GM12878 (cell line): ENCODE results near the gene ZBTB18. TPM values are rescaled to one million over a fixed set of nuclear protein-coding genes. Genes with fewer than 3 reads are reported as not detected.

ENCODE experiments used
- ATAC-seq: fragments of 200-7000 bp; cut with Tn5 transposase; 3 replicates; pipeline ENCODE4 v1.9.1; 2020; ENCODE audit warnings: mild to moderate bottlenecking, moderate library complexity
- BruUV-seq: library from RNA; stranded (reverse); fragments of 400-500 nt; replicated peaks from 2 replicates; lab custom pipeline; 2021; lab: Mats Ljungman, UMichigan
- CTCF ChIA-PET: fragments of 300-600 bp; sonication (Branson Sonifier 250); formaldehyde crosslinking; extraction: SDS; loops from one replicate; lab custom pipeline; 2021; ENCODE audit warnings: inconsistent platforms; lab: Yijun Ruan, JAX
- POLR2A ChIA-PET: fragments of 350-600 bp; formaldehyde crosslinking; extraction: SDS; loops from one replicate; lab custom pipeline; 2021; ENCODE audit warnings: inconsistent platforms; lab: Charles Lee
- RAD21 ChIA-PET: fragments of 300-600 bp; sonication (Branson Sonifier 250); formaldehyde crosslinking; loops from one replicate; lab custom pipeline; 2023; ENCODE audit warnings: antibody characterized with exemption; ENCODE audit not compliant: unreplicated experiment; lab: Charles Lee
- SMC1A ChIA-PET: fragments of 300-600 bp; sonication (Branson Sonifier 250); formaldehyde crosslinking; loops from one replicate; lab custom pipeline; 2023; ENCODE audit not compliant: unreplicated experiment, uncharacterized antibody; lab: Charles Lee
- DNase-seq: peaks from one replicate; pipeline ENCODE4 v3.0.0-alpha.2; 2011; ENCODE audit warnings: low read depth, low spot score
- FAIRE-seq: peaks from 3 replicates; lab custom pipeline; 2011; peaks lifted over from hg19 to GRCh38; lab: Jason Lieb, UNC
- H2AFZ ChIP-seq: 2 replicates; pipeline ENCODE4 v1.6.0; 2011; ENCODE audit warnings: low read depth, low read length, control low read depth; ENCODE audit not compliant: control insufficient read depth
- H3K27ac ChIP-seq: 2 replicates; pipeline ENCODE4 v1.5.1; 2011; ENCODE audit warnings: control low read depth; ENCODE audit not compliant: control insufficient read depth, insufficient read depth
- H3K27me3 ChIP-seq, 2 experiments: replicated peaks in 1 of 2; 2 replicates each; pipeline versions ENCODE4 v1.6.0 to v1.6.1; 2011; ENCODE audit warnings: low read length in 1 of 2; ENCODE audit not compliant: control insufficient read depth in 2 of 2, insufficient read depth in 2 of 2
- H3K36me3 ChIP-seq, 2 experiments: 2 replicates each; pipeline ENCODE4 v1.5.1; 2011; ENCODE audit warnings: low read length in 1 of 2; ENCODE audit not compliant: control insufficient read depth in 2 of 2, insufficient read depth in 2 of 2
- H3K4me1 ChIP-seq: 2 replicates; pipeline ENCODE4 v1.6.1; 2011; ENCODE audit warnings: mild to moderate bottlenecking, low read length, moderate library complexity, mixed read lengths; ENCODE audit not compliant: control insufficient read depth, insufficient read depth
- H3K4me2 ChIP-seq: 2 replicates; pipeline ENCODE4 v1.6.0; 2011; ENCODE audit warnings: control low read depth; ENCODE audit not compliant: control insufficient read depth, insufficient read depth
- H3K4me3 ChIP-seq: fragments of 200-600 bp; sonication (generic); 2 replicates; pipeline ENCODE4 v1.5.1; 2016
- H3K79me2 ChIP-seq: 2 replicates; pipeline ENCODE4 v1.6.0; 2011; ENCODE audit warnings: low read length; ENCODE audit not compliant: control insufficient read depth, insufficient read depth
- H3K9ac ChIP-seq: 2 replicates; pipeline ENCODE4 v1.8.0; 2011; ENCODE audit warnings: low read length, control low read depth, mixed read lengths; ENCODE audit not compliant: control insufficient read depth, insufficient read depth
- H3K9me3 ChIP-seq: replicated peaks from 3 replicates; pipeline ENCODE4 v1.5.1; 2011; ENCODE audit warnings: mild to moderate bottlenecking, low read length; ENCODE audit not compliant: control insufficient read depth, insufficient read depth
- H4K20me1 ChIP-seq: 2 replicates; pipeline ENCODE4 v1.6.0; 2011; ENCODE audit not compliant: control insufficient read depth, insufficient read depth
- BACH1 ChIP-seq: fragments of 450-650 bp; IDR thresholded peaks from 2 replicates; pipeline ENCODE4 v1.6.1; 2017; ENCODE audit warnings: mild to moderate bottlenecking, borderline replicate concordance
- BCL11A ChIP-seq: IDR thresholded peaks from 2 replicates; pipeline ENCODE4 v1.6.1; 2011; ENCODE audit warnings: low read depth, low read length
- BHLHE40 ChIP-seq, 2 experiments: fragments of 450-650 bp in 1 of 2; IDR thresholded peaks; 2 replicates each; pipeline ENCODE4 v1.6.1; 2011 to 2017; ENCODE audit warnings: low read depth in 2 of 2, borderline replicate concordance in 1 of 2, improper control_type of control experiment in 1 of 2, low read length in 1 of 2, mild to moderate bottlenecking in 1 of 2
- ESRRA ChIP-seq: IDR thresholded peaks from 2 replicates; pipeline ENCODE4 v1.6.1; 2012; ENCODE audit warnings: mild to moderate bottlenecking, low read length, improper control_type of control experiment
- ETV6 ChIP-seq, 2 experiments: fragments of 450-650 bp in 1 of 2; IDR thresholded peaks in 1 of 2; conservative IDR thresholded peaks in 1 of 2; 2 replicates each; pipeline ENCODE4 v1.6.1; 2014; ENCODE audit warnings: antibody characterized with exemption in 1 of 2, borderline replicate concordance in 1 of 2, low read depth in 1 of 2, mild to moderate bottlenecking in 1 of 2, moderate library complexity in 1 of 2
- NFYB ChIP-seq: IDR thresholded peaks from 2 replicates; pipeline ENCODE4 v1.6.1; 2011; ENCODE audit warnings: low read depth, mild to moderate bottlenecking, low read length, improper control_type of control experiment, moderate library complexity; ENCODE audit not compliant: insufficient read depth
- PAX5 ChIP-seq: IDR thresholded peaks from 2 replicates; pipeline ENCODE4 v1.6.1; 2011; ENCODE audit warnings: low read depth, low read length, borderline replicate concordance
- RCOR1 ChIP-seq: conservative IDR thresholded peaks from 2 replicates; pipeline ENCODE4 v1.6.1; 2012; ENCODE audit warnings: low read depth, low read length, improper control_type of control experiment
- RELA ChIP-seq: fragments of 450-650 bp; IDR thresholded peaks from 2 replicates; pipeline ENCODE4 v1.8.0; 2014; ENCODE audit warnings: borderline replicate concordance; ENCODE audit not compliant: partially characterized antibody
- RFX5 ChIP-seq: IDR thresholded peaks from 2 replicates; pipeline ENCODE4 v1.6.1; 2011; ENCODE audit warnings: low read depth, low read length, improper control_type of control experiment
- SIN3A ChIP-seq: IDR thresholded peaks from 2 replicates; pipeline ENCODE4 v1.6.1; 2012; ENCODE audit warnings: low read depth, low read length, improper control_type of control experiment
- STAT1 ChIP-seq: fragments of 450-650 bp; conservative IDR thresholded peaks from 2 replicates; pipeline ENCODE4 v1.6.1; 2014; ENCODE audit warnings: antibody characterized with exemption, mild to moderate bottlenecking
- SUPT20H ChIP-seq: IDR thresholded peaks from 2 replicates; pipeline ENCODE4 v1.6.1; 2011; ENCODE audit warnings: low read depth, mild to moderate bottlenecking, low read length, moderate library complexity, borderline replicate concordance; ENCODE audit not compliant: control insufficient read depth
- TCF7 ChIP-seq: IDR thresholded peaks from 2 replicates; pipeline ENCODE4 v1.6.1; 2014; ENCODE audit warnings: antibody characterized with exemption, borderline replicate concordance
- YBX1 ChIP-seq: fragments of 450-650 bp; IDR thresholded peaks from 2 replicates; pipeline ENCODE4 v1.6.1; 2016; ENCODE audit warnings: antibody characterized with exemption
- ZBTB33 ChIP-seq: fragments of 450-650 bp; IDR thresholded peaks from 2 replicates; pipeline ENCODE4 v1.6.1; 2017; ENCODE audit warnings: mild to moderate bottlenecking
- ZNF274 ChIP-seq: IDR thresholded peaks from one replicate; pipeline ENCODE4 v1.8.0; 2011; ENCODE audit not compliant: insufficient read length, insufficient read depth
- ZNF384 ChIP-seq: IDR thresholded peaks from 2 replicates; pipeline ENCODE4 v1.6.1; 2012; ENCODE audit warnings: low read depth, mild to moderate bottlenecking, low read length, improper control_type of control experiment, borderline replicate concordance
- WGBS: methylation state at CpG from one replicate; pipeline ENCODE4 v1.1.6; 2016; ENCODE audit warnings: low lambda C conversion rate; ENCODE audit not compliant: insufficient replicate concordance, insufficient coverage; ENCODE audit errors: missing lambda C conversion rate; 5-methylcytosine and 5-hydroxymethylcytosine counted together
- in situ Hi-C: fragments of 300-500 bp; cut with MboI; formaldehyde crosslinking; loops from 9 replicates; pipeline ENCODE4 v1.14.3; 2018; ENCODE audit warnings: mixed read lengths
- intact Hi-C: fragments of 100-400 bp; cut with micrococcal nuclease; formaldehyde crosslinking; loops from one replicate; pipeline ENCODE4 v1.14.2; 2022; ENCODE audit not compliant: unreplicated experiment
- polyA plus RNA-seq, 11 experiments: library from polyadenylated mRNA; depleted of rRNA in 4 of 11; unstranded in 6 of 11; stranded (reverse) in 5 of 11; fragments of >200 nt; fragmentation: Nextera tagmentation in 4 of 11; fragmentation: Illumina TruSeq in 1 of 11; extraction: Ambion mirVana in 4 of 11; extraction: Trizol in 1 of 11; gene quantifications; 1 replicate in 1 of 11; 2 replicates in 10 of 11; pipeline versions ENCODE4 v1.2.1 to v1.2.3, GENCODE V29; 2011 to 2016; ENCODE audit warnings: inconsistent platforms in 2 of 11, missing spikeins in 2 of 11, low read depth in 1 of 11
- total RNA-seq, 4 experiments: library from RNA; depleted of rRNA in 3 of 4; stranded (reverse); fragments of >200 nt in 3 of 4; fragmentation: Illumina TruSeq in 1 of 4; extraction: Trizol in 1 of 4; gene quantifications; 2 replicates each; pipeline versions ENCODE4 v1.2.1 to v1.2.3, GENCODE V29; 2013 to 2021
- TF ChIP-seq, protein P1 (sequence below): fragments of 450-650 bp; IDR thresholded peaks from 2 replicates; pipeline ENCODE4 v1.6.1; 2016; ENCODE audit warnings: mild to moderate bottlenecking
- TF ChIP-seq, protein P2 (sequence below): IDR thresholded peaks from 2 replicates; pipeline ENCODE4 v1.6.1; 2012; ENCODE audit warnings: low read length, inconsistent platforms

ZBTB18 gene
- total and polyA plus RNA-seq, 10 of the 15 experiments (the other 5 are each of a cell fraction or from before 2014, with no cell fraction given): 0.27 to 8.6 (median 6.1) TPM

- TF ChIP-seq, protein P1, sequence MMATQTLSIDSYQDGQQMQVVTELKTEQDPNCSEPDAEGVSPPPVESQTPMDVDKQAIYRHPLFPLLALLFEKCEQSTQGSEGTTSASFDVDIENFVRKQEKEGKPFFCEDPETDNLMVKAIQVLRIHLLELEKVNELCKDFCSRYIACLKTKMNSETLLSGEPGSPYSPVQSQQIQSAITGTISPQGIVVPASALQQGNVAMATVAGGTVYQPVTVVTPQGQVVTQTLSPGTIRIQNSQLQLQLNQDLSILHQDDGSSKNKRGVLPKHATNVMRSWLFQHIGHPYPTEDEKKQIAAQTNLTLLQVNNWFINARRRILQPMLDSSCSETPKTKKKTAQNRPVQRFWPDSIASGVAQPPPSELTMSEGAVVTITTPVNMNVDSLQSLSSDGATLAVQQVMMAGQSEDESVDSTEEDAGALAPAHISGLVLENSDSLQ: no peak
- TF ChIP-seq TCF7 (no peak), RFX5 (no peak), BCL11A (no peak), ESRRA (no peak), ETV6 (conservative IDR thresholded peaks at IDR 0.05 in 1 of 2, IDR thresholded peaks at IDR 0.05 in 1 of 2; ENCODE audit: borderline replicate concordance in 1 of 2, low read depth in 1 of 2) (no peak)
Measured at GRCh38 chr1:244037252-244037651, 13.8 kb upstream of the ZBTB18 start (continued).

DNA sequence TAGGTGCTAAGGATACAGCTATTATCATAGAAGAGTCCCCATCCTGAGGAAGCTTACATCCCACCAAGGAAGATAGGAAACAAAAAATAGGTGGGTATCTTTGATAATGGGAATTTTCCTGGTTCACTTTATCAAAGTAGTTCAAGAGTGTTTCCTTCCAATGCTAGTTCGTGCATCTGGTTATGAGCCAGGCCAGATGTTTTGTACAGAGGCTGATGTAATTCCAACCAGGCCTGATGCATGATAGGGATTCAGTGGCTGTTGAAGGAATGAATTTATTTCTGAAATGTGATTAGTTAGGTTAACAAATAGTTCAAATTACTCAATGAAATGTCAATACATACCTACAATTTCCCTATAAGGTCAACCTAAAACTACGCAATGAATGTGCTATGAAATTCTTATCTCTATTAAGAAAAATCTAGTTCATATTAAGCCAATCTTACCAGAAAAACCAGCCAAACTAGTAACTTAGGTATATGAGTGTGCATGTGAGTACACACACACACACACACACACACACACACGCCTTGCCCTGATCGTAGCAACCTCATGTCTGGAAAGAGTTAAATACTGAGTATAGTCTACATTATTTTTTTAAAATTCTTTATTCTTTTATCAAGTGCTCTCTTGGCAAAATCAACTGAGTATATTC lies 9.5 kb upstream of the ZBTB18 start:
- Histone ChIP-seq H3K9ac (no peak overlapping the region), H3K36me3 (no peaks in the 10 kb centered on the region), H4K20me1 (no peaks in the 10 kb centered on the region), H3K4me3 (no peak overlapping the region), H3K4me2 (no peak overlapping the region), H3K4me1 (0 out of 2 replicates have a peak, but pooled peaks cover 3% of the 10 kb centered on the region), H3K27ac (no peak overlapping the region), H2AFZ (no peak overlapping the region), H3K9me3 (no peaks in the 10 kb centered on the region), H3K79me2 (no peaks in the 10 kb centered on the region), H3K27me3 (no peaks in the 10 kb centered on the region; a peak in 1 of 4 replicates)
- DNase-seq: no peak
- intact Hi-C loops: loop anchor here (10.0 kb wide), 2 partner anchors 233 to 697 kb away; no protein-coding TSS in a partner anchor
- SMC1A ChIA-PET: interaction anchor here (0.7 kb wide), 1 partner anchor 408 kb away, joined by 3 read pairs; no protein-coding TSS in a partner anchor
- WGBS: 82% methylated on average over 4 of the region's 4 CpGs
- no peak for ATAC-seq
- CTCF ChIA-PET: interaction anchor here (1.3 kb wide), 1 partner anchor 13 kb away, joined by 4 read pairs; no protein-coding TSS in a partner anchor
- FAIRE-seq: no peak
- RAD21 ChIA-PET: no interaction called here
- in situ Hi-C loops: no loop called here
- no TSS peak for BruUV-seq
- POLR2A ChIA-PET: no interaction called here
- no peak for TF ChIP-seq PAX5
- TF ChIP-seq ZBTB33: no peak
- no peak for TF ChIP-seq BHLHE40 (IDR thresholded peaks at IDR 0.05; ENCODE audit: borderline replicate concordance in 1 of 2, low read depth in 2 of 2, low read length in 1 of 2)
- no peak for TF ChIP-seq SUPT20H
- TF ChIP-seq YBX1: no peak
- TF ChIP-seq SIN3A: no peak
- no peak for TF ChIP-seq RCOR1
- no peak for TF ChIP-seq ZNF384
- TF ChIP-seq, protein P2, sequence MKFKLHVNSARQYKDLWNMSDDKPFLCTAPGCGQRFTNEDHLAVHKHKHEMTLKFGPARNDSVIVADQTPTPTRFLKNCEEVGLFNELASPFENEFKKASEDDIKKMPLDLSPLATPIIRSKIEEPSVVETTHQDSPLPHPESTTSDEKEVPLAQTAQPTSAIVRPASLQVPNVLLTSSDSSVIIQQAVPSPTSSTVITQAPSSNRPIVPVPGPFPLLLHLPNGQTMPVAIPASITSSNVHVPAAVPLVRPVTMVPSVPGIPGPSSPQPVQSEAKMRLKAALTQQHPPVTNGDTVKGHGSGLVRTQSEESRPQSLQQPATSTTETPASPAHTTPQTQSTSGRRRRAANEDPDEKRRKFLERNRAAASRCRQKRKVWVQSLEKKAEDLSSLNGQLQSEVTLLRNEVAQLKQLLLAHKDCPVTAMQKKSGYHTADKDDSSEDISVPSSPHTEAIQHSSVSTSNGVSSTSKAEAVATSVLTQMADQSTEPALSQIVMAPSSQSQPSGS: no peak
- no peak for TF ChIP-seq BACH1
- no peak for TF ChIP-seq STAT1
- TF ChIP-seq NFYB: no peak
- TF ChIP-seq ZNF274: no peak
- TF ChIP-seq RELA: no peak
